ENCODE data around the gene PDE4B.
"Not testable (repeated sequence)": the region's sequence is repeated elsewhere in the genome, so short reads cannot be mapped to it uniquely, and the experiment has no call there.

PDE4B gene

DNA sequence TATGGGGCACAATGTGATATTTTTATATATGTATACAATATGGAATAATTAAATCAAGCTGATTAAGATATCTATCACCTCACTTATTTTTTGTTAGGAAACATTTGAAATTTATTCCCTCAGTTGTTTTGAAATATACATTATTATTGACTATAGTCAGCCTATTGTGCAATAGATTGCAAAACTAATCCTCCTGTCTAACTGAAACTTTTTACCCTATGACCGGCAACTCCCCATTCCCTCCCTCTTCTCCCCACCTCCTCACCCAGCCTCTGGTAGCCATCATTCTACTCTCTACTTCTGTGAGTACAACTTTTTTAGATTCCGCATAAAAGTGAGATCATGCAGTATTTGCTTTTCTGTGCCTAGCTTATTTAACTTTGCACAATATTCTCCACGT, 623.6 kb downstream of the PDE4B start:
- no peak for DNase-seq (ENCODE audit: low read depth, low spot score)

DNA sequence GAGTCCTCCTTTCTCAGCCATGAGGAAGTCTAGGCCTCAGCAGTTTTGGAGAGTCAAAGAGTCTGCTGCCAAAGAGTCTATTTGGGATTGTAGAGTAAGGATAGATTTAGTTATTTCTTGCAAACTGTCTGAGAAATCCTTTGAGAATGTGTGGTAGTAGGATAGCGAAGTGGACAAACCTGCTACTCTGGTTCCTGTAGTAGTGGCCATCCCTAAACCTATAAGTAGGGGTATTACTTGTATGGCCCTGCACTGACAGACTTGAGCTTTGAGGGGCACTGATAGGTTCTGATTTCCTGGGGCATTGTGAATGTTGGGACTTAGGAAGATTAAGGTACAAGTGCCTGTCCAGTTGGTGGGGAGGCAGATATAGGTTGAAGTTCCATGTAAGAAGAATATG, 625.3 kb downstream of the PDE4B start:
- no peak for DNase-seq (ENCODE audit: low read depth, low spot score)

DNA sequence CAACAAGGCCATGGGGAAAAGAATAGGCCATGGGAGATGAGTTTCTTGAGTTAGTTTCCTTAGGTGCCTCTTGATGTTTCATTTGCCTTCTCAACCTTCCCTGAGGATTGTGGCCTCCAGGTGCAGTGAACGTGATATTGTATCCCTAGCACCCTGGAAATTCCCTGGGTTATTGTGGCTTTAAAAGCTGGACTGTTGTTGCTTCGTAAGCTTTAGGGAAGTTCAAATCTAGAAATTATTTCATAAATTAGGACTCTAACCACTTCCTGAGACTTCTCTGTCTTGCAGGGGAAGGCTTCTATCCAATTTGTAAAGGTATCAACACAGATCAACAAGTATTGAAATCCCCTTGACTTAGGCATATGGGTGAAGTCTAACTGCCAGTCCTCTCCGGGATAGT, 627.5 kb downstream of the PDE4B start:
- DNase-seq (ENCODE audit: low read depth, low spot score): not testable (repeated sequence)

DNA sequence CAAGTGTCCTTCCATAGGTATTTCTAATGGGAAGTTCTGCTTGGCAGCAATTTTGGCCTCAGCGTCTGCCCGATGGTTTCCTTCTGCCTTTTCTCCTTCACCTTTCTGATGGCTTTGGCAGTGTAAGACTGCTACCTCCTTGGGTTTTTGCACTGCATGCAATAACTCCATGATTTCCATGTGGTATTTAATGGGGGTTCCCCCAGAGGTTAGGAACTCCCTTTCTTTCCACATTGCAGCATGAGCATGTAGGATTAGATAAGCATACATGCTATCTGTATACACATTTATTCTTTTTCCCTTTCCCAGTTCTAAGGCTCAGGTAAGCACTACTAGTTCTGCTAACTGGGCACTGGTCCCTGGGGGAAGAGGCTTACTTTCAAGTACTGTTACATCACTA, 628.2 kb downstream of the PDE4B start:
- DNase-seq (ENCODE audit: low read depth, low spot score): not testable (repeated sequence)

DNA sequence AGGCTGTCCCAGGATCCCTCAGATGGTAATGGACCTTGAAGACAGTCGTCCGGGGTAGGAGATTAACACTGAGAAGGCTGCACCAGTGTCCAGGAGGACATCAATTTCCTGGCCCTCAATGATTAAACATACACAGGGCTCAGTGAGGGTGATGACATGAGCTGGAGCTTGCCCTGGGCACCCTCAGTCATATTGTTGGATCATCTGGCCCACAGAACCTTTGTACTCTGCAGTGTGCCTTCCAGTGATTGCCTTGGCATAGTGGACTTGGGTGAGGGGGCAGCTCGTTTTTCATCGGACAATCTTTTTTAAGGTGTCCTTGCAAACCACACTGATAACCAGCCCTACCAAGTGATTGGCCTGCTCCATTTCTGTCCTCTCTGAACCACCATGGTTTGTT, 630.1 kb downstream of the PDE4B start:
- DNase-seq (ENCODE audit: low read depth, low spot score): no peak
